NCI-H69 (cell line): ENCODE data around the gene TGFB2.

Experiments used
- DNase-seq: peaks from one replicate; lab custom pipeline; 2025; lab: John Stamatoyannopoulos, UW

The TGFB2 gene

GRCh38 chr1:218332416-218332815, 12.7 kb upstream of the TGFB2 start:
- no peak for DNase-seq

GRCh38 chr1:218336328-218336727, 8.8 kb upstream of the TGFB2 start:
- peak; percentile 99 for DNase-seq

DNA sequence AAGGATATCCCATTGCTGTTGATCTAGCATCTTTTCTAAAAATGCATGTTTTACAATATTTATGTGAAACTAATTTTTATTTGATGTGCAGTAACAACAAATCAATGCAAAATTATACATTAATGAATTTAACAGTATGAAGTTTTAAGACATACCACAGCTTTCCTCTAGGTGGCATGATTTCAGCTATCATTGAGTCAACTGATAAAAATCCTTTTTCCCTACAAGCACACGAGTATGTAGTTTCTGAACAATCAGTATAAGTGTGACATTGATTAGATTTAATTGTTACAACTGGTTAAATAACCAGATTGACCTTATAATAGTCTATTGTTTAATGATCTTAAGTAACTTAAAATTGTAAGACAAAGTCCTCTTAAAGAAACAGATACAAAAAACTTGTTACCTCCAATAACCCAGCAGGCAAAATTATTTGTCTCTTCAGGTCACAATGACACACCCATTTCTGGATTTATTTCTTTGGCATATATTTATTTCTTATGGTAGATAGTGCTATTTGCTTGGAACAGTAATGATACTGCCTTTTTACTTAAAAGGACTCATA, 5.8 kb upstream of the TGFB2 start:
- DNase-seq: peak; percentile 73

GRCh38 chr1:218341325-218341724, 3.8 kb upstream of the TGFB2 start:
- DNase-seq: peak; percentile 32

GRCh38 chr1:218342091-218342490, 3.0 kb upstream of the TGFB2 start:
- DNase-seq: no peak

GRCh38 chr1:218345673-218346390, 696 bp downstream of the TGFB2 start:
- DNase-seq: peak; percentile 91

- DNase-seq: peak; percentile 76
These were observed 1.5 kb downstream of the TGFB2 start for GRCh38 chr1:218346391-218347204.

DNA sequence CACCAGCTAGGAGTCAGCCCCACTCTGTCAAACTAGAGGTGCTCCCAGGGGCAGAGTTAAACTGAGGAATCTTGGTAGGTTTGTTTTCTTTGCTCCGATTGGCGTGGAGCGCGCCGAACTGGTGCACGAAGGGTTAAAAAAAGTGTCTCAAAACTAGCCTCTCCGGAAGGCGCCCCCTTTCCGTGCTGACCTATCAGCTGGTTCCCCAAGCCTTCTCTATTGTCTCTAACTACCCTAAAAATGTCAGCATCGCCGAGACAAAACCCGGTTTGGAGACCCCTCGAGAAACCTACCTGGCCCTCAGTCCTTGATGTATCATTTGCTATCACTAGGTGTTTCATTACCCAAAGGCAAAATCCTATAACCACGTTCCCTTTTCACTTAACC, 2.2 kb downstream of the TGFB2 start:
- DNase-seq: peak; percentile 80

GRCh38 chr1:218347723-218348627, 2.8 kb downstream of the TGFB2 start:
- DNase-seq: peak; percentile 90

GRCh38 chr1:218348628-218349071, 3.5 kb downstream of the TGFB2 start:
- peak; percentile 85 for DNase-seq

DNA sequence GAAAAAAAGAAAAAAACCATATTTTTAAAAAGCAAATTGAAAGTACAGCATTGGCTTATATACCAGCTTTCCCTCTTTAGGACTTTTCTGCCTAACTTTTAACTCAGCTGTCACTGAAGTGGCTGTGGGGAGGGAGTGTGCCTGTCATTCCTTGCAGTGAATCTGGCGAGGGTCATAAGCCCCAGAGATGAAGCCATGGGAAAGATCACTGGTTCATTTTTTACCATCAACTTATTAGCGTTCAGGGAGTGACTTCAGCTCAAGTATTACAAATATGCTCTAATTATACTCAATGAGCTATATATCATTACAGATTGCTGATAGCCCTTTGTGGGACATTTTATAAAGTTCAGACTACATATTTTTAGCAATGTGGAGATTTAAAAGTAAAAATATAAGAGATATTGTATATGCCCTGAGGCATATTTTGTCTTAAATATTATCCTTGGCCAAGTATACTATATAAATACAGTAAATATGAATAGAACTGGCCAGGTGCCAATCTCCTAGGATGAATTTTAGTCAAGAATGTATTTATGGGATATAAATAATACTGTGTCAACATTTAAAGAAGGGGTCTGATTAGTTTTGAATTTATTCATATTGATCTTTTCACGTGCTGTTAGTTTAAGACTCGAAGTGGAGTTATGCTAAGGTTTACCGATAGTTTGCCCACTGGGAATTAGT, 4.4 kb downstream of the TGFB2 start:
- DNase-seq: peak; percentile 70

DNA sequence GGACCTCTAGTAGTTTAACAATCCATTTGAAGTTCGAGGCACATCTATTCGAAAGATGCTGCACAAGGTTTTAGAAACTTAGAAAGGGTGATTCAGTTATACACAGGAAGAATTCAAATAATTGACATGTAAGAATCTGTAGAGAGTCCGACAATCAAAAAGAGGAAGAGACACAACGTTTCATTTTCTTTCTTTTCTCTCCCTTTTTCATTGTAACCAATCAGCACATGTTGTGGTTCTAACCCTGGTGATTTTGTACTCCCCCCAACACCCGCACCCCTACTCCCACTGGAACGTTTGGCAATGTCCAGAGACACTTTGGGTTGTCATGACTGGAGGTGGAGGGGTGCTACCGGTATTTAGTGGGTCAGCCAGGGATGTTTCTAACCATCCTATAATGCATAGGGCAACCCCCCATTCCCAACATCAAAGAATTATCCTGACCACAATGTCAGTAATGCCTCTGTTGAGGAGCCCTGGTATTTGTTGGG, 4.9 kb downstream of the TGFB2 start:
- DNase-seq: peak; percentile 47

DNA sequence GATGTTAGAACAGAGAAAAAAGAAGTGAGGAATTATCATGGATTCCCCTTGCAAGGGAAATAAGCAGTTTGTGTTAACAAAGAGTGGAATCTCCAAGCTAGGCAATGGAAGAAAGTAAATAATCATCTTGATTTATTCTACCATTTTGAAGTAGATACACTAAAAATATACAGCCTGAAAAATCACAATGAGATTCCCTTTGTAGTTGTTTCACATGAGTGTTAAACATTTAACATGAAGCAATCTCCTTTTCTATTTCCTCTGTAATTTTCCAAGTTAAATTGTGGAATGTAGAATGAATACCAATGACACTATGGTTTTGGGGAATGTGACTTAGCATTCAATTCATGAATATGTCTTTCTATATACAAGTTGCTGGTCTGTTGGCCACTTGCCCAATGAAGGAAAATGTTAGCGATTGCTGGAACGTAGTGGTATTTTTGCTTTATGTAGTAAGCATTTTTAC, 5.7 kb downstream of the TGFB2 start:
- no peak for DNase-seq

DNA sequence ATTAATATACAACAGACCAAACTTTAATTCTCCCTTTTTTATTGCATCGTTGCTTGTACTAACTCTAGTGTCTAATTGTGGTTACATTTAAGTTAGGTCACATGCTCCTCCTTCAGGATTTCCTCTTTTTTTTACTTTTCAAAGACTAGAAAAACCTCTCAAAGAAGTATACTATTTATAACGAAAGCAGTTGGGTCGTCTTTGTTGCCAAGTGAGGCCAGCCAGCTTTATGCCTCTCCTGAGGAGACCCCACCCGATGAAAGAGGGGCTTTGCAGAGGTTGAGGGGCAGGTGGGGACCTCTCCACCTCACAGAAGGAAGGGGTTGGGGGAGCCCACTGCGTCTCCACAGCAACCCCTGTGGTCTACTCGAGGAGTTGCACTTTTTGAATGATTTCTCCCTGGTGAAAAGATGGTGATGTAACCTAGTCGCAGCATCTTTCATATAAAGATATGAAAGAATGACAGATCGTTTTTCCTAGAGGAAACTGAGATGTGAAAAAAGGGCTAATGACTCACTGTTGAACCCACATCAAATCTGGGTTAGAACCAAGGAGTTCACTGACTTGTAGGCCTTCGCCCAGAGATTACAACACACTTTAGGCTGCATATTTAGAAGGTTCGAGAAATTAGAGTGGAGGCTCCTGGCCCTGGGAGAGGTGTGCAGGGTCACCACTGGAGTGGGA, 6.4 kb downstream of the TGFB2 start:
- peak; percentile 62 for DNase-seq

DNA sequence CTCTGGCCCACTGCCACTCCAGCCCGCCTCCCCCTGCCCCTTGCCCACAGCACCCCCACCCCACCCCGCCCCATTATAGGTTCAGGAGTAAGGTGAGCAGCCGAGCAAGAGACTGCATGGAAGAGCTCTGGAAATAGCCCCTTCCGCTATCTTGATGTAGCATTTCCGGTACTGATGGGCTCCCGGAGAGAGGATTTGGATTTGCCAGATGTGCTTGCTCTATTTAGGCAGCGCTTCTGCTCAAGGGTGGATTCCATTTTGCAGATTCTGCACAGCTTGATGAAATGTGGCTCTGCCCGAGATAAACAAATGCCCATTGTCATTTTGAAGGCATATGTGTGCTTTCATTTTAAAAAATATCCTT, 6.9 kb downstream of the TGFB2 start:
- no peak for DNase-seq

- no peak for DNase-seq
These were observed 8.5 kb downstream of the TGFB2 start for GRCh38 chr1:218353656-218354055.

- DNase-seq: no peak
These were observed 10.1 kb downstream of the TGFB2 start for GRCh38 chr1:218355278-218355677.

DNA sequence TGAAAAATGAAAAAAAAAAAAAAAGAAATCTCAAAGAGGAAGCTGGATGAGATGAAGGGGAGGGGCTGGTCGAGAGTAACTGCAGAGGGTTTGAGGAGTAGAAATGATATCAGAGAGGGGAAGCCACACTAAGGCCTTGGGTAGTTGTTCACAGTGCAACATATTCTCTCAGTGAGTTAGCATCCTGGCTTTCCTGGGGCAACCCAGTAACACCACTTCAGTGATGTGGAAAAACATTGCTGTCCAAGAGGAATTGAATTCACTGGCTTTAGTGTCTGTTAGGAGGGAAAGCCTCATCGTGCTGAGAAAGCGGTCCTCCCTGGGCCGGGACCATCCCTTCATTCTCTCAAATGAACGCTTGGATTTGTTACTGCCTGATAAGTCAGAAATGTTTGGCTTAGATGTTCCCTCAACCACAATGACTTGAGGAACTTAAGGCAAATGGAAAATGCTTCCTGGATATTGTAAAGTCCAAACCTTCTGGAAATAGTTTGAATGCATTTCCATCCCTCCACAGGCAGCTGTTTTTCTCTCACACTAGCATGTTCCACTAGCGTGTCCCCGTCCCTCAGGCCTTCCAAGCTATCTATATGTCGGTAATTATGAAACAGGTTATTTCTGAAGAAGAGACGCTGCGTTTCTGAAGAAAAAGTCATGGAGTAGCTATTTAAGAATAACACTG, 12.2 kb downstream of the TGFB2 start:
- DNase-seq: no peak

DNA sequence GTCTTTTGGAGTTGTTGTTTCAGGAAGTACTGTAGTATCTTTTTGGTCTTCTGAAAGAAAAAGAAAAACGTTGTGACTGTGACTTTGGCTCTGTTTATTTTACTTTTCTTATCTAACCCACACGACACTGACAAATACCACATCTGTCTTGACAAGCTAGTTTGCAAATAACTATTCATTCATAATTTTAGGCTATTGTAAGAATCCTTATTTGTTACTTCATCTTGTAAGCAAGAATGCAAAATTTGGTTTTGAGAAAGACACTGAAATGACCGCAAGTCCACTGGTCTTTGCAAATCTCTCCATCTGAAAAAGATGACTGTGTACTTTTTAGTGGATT, 12.7 kb downstream of the TGFB2 start:
- no peak for DNase-seq
